ENCODE measurements around the gene SLC12A8. TPM values are rescaled to one million over a fixed set of nuclear protein-coding genes. Genes with fewer than 3 reads are reported as not detected.

Gene SLC12A8
- total RNA-seq, 2 donors from 2014 or later, result 3.0 to 4.1 TPM

DNA sequence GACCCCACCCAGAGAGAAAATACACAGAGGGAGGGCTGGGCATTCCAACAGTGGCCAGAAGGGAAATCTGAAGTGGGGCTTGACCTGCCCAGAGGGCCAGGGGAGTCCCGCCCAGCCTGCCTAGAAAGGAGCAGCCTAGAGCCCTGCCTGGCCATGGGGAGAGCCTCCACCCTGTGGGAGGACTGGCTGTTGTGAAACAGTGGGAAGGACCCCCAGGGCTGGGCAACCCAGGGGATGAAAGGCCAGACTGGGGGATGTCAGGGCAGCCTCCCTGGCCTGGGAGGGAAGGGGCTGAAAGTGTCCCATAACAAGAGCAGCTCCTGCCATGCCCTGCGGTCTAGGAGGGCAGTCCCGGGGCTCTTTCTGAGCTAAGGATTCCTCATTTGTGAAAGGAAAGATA lies 69.0 kb downstream of the SLC12A8 start:
- peaks cover 42 to 74% of the 10 kb centered on the region in 2 donors for H3K4me1 ChIP-seq (ENCODE audit: control insufficient read depth in 1 of 2, low read depth in 2 of 2)

GRCh38 chr3:125142940-125143339 lies 69.6 kb downstream of the SLC12A8 start:
- no peak for ATAC-seq (ENCODE audit: insufficient number of reproducible peaks, low FRiP score, low read depth)
- H3K27me3 ChIP-seq (replicated peaks; ENCODE audit: insufficient read depth), result no peaks in the 10 kb centered on the region
- DNase-seq (ENCODE audit: low spot score), result no peak
- H3K27ac ChIP-seq, result no peak overlapping the region
- H3K4me3 ChIP-seq, result no peak overlapping the region
- no peaks in the 10 kb centered on the region for H3K36me3 ChIP-seq
- no peaks in the 10 kb centered on the region for H3K9me3 ChIP-seq
- no peak for TF ChIP-seq CTCF (IDR thresholded peaks at IDR 0.05)
- H3K4me1 ChIP-seq (ENCODE audit: control insufficient read depth in 1 of 2, low read depth in 2 of 2), result peaks cover 36 to 71% of the 10 kb centered on the region in 2 donors

More for the DNA sequence above, 69.0 kb downstream of the SLC12A8 start:
- no peak for ATAC-seq (ENCODE audit: insufficient number of reproducible peaks, low FRiP score, low read depth)
- TF ChIP-seq CTCF (IDR thresholded peaks at IDR 0.05), result no peak
- Histone ChIP-seq H3K27ac (peak overlapping the region in 1 of 2 donors; percentile 1), H3K36me3 (no peaks in the 10 kb centered on the region), H3K27me3 (replicated peaks; ENCODE audit: insufficient read depth) (no peaks in the 10 kb centered on the region), H3K9me3 (no peaks in the 10 kb centered on the region), H3K4me3 (no peak overlapping the region)
- no peak for DNase-seq (ENCODE audit: low spot score)

DNA sequence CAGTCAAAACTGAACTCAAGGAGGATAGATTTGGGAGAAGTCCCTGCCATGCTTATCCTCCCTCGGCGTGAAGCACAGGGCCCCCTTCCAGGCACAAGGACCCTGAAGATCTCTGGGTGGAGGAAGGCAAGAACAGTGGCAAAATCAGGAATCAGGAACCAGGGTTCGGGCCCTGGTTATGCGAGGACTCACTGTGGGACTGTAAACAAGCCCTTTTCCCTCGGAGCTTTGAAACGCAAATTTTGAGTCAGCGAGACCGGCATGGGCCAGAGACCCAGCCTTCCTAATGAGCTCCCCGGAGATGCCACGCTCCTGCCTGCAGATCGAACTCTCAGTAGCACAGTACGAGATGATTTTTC lies 70.1 kb downstream of the SLC12A8 start:
- peak overlapping the region in 1 of 2 donors; percentile 82 for H3K27ac ChIP-seq
- H3K9me3 ChIP-seq, result no peaks in the 10 kb centered on the region
- H3K4me3 ChIP-seq, result peak overlapping the region; percentile 78
- no peak for ATAC-seq (ENCODE audit: insufficient number of reproducible peaks, low FRiP score, low read depth)
- no peak for DNase-seq (ENCODE audit: low spot score)
- H3K36me3 ChIP-seq, result no peaks in the 10 kb centered on the region
- TF ChIP-seq CTCF (IDR thresholded peaks at IDR 0.05), result no peak
- H3K4me1 ChIP-seq (ENCODE audit: control insufficient read depth in 1 of 2, low read depth in 2 of 2), result peaks cover 36 to 72% of the 10 kb centered on the region in 2 donors
- H3K27me3 ChIP-seq (replicated peaks; ENCODE audit: insufficient read depth), result no peaks in the 10 kb centered on the region

DNA sequence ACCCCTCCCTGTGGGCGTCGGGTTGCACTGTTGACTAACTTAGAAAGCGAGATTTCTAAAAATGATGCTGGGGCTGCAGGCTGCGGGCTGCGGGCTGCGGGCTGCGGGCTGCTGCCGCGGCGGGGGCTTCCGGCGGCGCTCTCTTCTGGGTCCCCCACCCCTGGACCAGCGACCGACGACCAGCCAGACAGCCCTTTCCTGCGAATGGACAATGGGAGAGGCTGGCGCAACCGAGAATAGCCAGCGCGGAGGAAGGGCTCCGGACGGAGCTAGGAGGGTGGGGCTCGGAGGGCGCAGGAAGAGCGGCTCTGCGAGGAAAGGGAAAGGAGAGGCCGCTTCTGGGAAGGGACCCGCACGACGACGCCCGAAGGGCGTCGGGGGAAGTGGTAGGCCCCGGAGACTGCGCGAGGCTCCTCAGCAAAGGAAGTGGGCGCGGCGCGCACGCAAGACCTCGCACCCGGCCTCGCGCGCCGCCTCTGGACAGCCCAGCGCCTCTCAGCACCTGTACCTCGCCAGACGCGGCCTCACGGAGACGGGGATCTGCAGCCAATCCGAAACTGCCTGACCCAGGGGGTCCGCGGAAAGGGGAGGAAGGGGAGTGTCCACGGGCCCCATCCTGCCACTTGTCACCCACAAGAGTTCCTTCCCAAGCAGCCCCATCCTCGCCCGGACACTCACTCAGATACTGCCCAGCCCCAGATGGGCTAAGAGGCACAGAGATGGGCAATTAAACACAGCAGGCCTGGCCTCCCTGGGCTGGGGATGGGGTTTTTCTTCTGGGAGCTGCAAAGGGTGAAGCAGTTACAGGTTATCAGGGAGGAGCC lies 70.7 kb downstream of the SLC12A8 start:
- H3K27ac ChIP-seq, result peak overlapping the region; percentile 81 to 82

More for the DNA sequence above, 70.7 kb downstream of the SLC12A8 start:
- ATAC-seq (ENCODE audit: insufficient number of reproducible peaks, low FRiP score, low read depth) (no peak), DNase-seq (ENCODE audit: low spot score) (no peak)
- TF ChIP-seq CTCF (IDR thresholded peaks at IDR 0.05), result no peak
- Histone ChIP-seq H3K4me1 (ENCODE audit: control insufficient read depth in 1 of 2, low read depth in 2 of 2) (peaks cover 38 to 78% of the 10 kb centered on the region in 2 donors), H3K27me3 (replicated peaks; ENCODE audit: insufficient read depth) (no peaks in the 10 kb centered on the region), H3K36me3 (no peaks in the 10 kb centered on the region), H3K4me3 (peak overlapping the region; percentile 78), H3K9me3 (no peaks in the 10 kb centered on the region)

Data from thoracic aorta (tissue), 2 donors.